Panc1 (cell line): ENCODE results near the gene CES2. TPM values are rescaled to one million over a fixed set of nuclear protein-coding genes. Genes with fewer than 3 reads are reported as not detected.

Experiments
- ATAC-seq: fragments of 200-7000 bp; cut with Tn5 transposase; 2 replicates; pipeline ENCODE4 v1.9.1; 2020; ENCODE audit warnings: mild to moderate bottlenecking, moderate library complexity
- BruUV-seq: library from RNA; stranded (reverse); fragments of 400-500 nt; replicated peaks from 2 replicates; lab custom pipeline; 2021; lab: Mats Ljungman, UMichigan
- CTCF ChIA-PET: fragments of 300-600 bp; sonication (Branson Sonifier 250); formaldehyde crosslinking; loops from one replicate; lab custom pipeline; 2022; ENCODE audit warnings: antibody characterized with exemption; lab: Charles Lee
- POLR2A ChIA-PET: fragments of 300-600 bp; sonication (Branson Sonifier 250); formaldehyde crosslinking; loops from one replicate; lab custom pipeline; 2022; ENCODE audit warnings: antibody characterized with exemption; lab: Charles Lee
- DNase-seq: peaks from one replicate; pipeline ENCODE4 v3.0.0-alpha.2; 2010; ENCODE audit warnings: low read depth, low spot score
- H3K27ac ChIP-seq: 2 replicates; pipeline ENCODE4 v1.5.1; 2011; ENCODE audit warnings: mild to moderate bottlenecking, low read length, inconsistent platforms
- H3K27me3 ChIP-seq: fragments of 200-500 bp; sonication (Bioruptor generic); 2 replicates; pipeline ENCODE4 v1.6.0; 2014; ENCODE audit warnings: low read length, inconsistent platforms; ENCODE audit not compliant: control insufficient read depth, insufficient read depth
- H3K36me3 ChIP-seq: fragments of 200-500 bp; sonication (Bioruptor generic); 2 replicates; pipeline ENCODE4 v1.5.1; 2014; ENCODE audit warnings: inconsistent platforms, mild to moderate bottlenecking, low read length, moderate library complexity; ENCODE audit not compliant: control insufficient read depth, insufficient read depth
- H3K4me1 ChIP-seq: 2 replicates; pipeline ENCODE4 v1.5.1; 2011; ENCODE audit warnings: inconsistent platforms, mild to moderate bottlenecking, low read length, moderate library complexity; ENCODE audit not compliant: control insufficient read depth, insufficient read depth
- H3K4me3 ChIP-seq, 2 experiments: 2 replicates each; pipeline ENCODE4 v1.5.1; 2011 to 2012; ENCODE audit warnings: low read depth in 2 of 2, low read length in 2 of 2, mild to moderate bottlenecking in 2 of 2, inconsistent platforms in 1 of 2, moderate library complexity in 1 of 2
- H3K9me3 ChIP-seq: fragments of 200-500 bp; sonication (Bioruptor generic); 2 replicates; pipeline ENCODE4 v1.5.1; 2014; ENCODE audit warnings: low read depth, mild to moderate bottlenecking, inconsistent platforms, low read length, moderate library complexity; ENCODE audit not compliant: control insufficient read depth, insufficient read depth
- CTCF ChIP-seq: fragments of 450-650 bp; IDR thresholded peaks from 2 replicates; pipeline ENCODE4 v1.5.1; 2017; ENCODE audit warnings: mild to moderate bottlenecking
- POLR2AphosphoS5 ChIP-seq: IDR thresholded peaks from 2 replicates; pipeline ENCODE4 v1.6.1; 2012; ENCODE audit warnings: mild to moderate bottlenecking, low read depth, low read length, moderate library complexity
- REST ChIP-seq, 2 experiments: IDR thresholded peaks; 2 replicates each; pipeline ENCODE4 v1.6.1; 2011 to 2012; ENCODE audit warnings: low read depth in 2 of 2, control low read depth in 1 of 2, low read length in 1 of 2, mild to moderate bottlenecking in 1 of 2, moderate library complexity in 1 of 2; ENCODE audit not compliant: insufficient read depth in 1 of 2
- SIN3A ChIP-seq: IDR thresholded peaks from 2 replicates; pipeline ENCODE4 v1.6.1; 2012; ENCODE audit warnings: low read depth, mild to moderate bottlenecking, low read length, moderate library complexity, borderline replicate concordance; ENCODE audit not compliant: insufficient read depth
- TCF7L2 ChIP-seq: IDR thresholded peaks from 2 replicates; pipeline ENCODE4 v1.6.1; 2011; ENCODE audit warnings: mild to moderate bottlenecking, low read depth, low read length, inconsistent platforms
- in situ Hi-C: cut with HindIII; loops from 2 replicates; pipeline ENCODE4 v1.10.0; 2016; ENCODE audit warnings: low sequenced_read_pairs, low pct_unique_long_range_greater_than_20kb
- intact Hi-C: fragments of 100-400 bp; cut with micrococcal nuclease; formaldehyde crosslinking; loops from one replicate; pipeline ENCODE4 v1.10.0; 2022; ENCODE audit not compliant: unreplicated experiment
- total RNA-seq: library from RNA; stranded (reverse); gene quantifications from one replicate; pipeline ENCODE4 v1.2.1, GENCODE V29; 2021; ENCODE audit not compliant: unreplicated experiment

Gene CES2
- total RNA-seq, 1 experiment from 2014 or later = 26.3 TPM

- no peaks in the 10 kb centered on the region for H3K27me3 ChIP-seq
- no peak overlapping the region for H3K27ac ChIP-seq
- no peaks in the 10 kb centered on the region for H3K36me3 ChIP-seq
- H3K4me1 ChIP-seq = peaks cover 3% of the 10 kb centered on the region
- no peak for TF ChIP-seq CTCF
- no peak for TF ChIP-seq POLR2AphosphoS5
- TF ChIP-seq TCF7L2 = no peak
- no peak for TF ChIP-seq REST (IDR thresholded peaks at IDR 0.05; ENCODE audit: insufficient read depth in 1 of 2, low read depth in 2 of 2, low read length in 1 of 2)
- no peak for TF ChIP-seq SIN3A
- no peaks in the 10 kb centered on the region for H3K9me3 ChIP-seq
- intact Hi-C loops = no loop called here
- BruUV-seq = no TSS peak
- ATAC-seq (no peak), DNase-seq (no peak)
- in situ Hi-C loops = no loop called here
- ChIA-PET POLR2A (no interaction called here), CTCF (no interaction called here)
- H3K4me3 ChIP-seq = no peak overlapping the region
Measured at GRCh38 chr16:66939366-66939765, 4.0 kb downstream of the CES2 start.

- no peak overlapping the region for H3K27ac ChIP-seq
- ChIA-PET CTCF (no interaction called here), POLR2A (no interaction called here)
- in situ Hi-C loops (no loop called here), intact Hi-C loops (no loop called here)
- TF ChIP-seq POLR2AphosphoS5 (no peak), SIN3A (no peak), TCF7L2 (no peak), CTCF (no peak), REST (IDR thresholded peaks at IDR 0.05; ENCODE audit: insufficient read depth in 1 of 2, low read depth in 2 of 2, low read length in 1 of 2) (no peak)
- no peaks in the 10 kb centered on the region for H3K9me3 ChIP-seq
- no peak for ATAC-seq
- no TSS peak for BruUV-seq
- no peaks in the 10 kb centered on the region for H3K27me3 ChIP-seq
- no peaks in the 10 kb centered on the region for H3K36me3 ChIP-seq
- H3K4me3 ChIP-seq = no peak overlapping the region
- no peak for DNase-seq
- H3K4me1 ChIP-seq = peaks cover 3% of the 10 kb centered on the region
Measured at GRCh38 chr16:66940236-66940635, 4.9 kb downstream of the CES2 start.
